Neural cell (in vitro differentiated cells): Measurements from ENCODE around the gene MUC5B.

Experiments
- EZH2 ChIP-seq: fragments of 200-600, 300-800 bp; shearing (Covaris generic), sonication (generic); IDR thresholded peaks from 2 replicates; pipeline ENCODE4 v1.6.1; 2014; ENCODE audit warnings: antibody characterized with exemption, low read length, borderline replicate concordance, mild to moderate bottlenecking; ENCODE audit not compliant: insufficient read depth, poor library complexity, severe bottlenecking
- POLR2AphosphoS5 ChIP-seq: IDR thresholded peaks from 2 replicates; pipeline ENCODE4 v1.6.1; 2012
- TF ChIP-seq, protein P1 (sequence below): fragments of 450-650 bp; IDR thresholded peaks from 2 replicates; pipeline ENCODE4 v1.5.1; 2014; ENCODE audit warnings: antibody characterized with exemption, mild to moderate bottlenecking, moderate library complexity; ENCODE audit not compliant: poor library complexity, severe bottlenecking

- TF ChIP-seq, protein P1, sequence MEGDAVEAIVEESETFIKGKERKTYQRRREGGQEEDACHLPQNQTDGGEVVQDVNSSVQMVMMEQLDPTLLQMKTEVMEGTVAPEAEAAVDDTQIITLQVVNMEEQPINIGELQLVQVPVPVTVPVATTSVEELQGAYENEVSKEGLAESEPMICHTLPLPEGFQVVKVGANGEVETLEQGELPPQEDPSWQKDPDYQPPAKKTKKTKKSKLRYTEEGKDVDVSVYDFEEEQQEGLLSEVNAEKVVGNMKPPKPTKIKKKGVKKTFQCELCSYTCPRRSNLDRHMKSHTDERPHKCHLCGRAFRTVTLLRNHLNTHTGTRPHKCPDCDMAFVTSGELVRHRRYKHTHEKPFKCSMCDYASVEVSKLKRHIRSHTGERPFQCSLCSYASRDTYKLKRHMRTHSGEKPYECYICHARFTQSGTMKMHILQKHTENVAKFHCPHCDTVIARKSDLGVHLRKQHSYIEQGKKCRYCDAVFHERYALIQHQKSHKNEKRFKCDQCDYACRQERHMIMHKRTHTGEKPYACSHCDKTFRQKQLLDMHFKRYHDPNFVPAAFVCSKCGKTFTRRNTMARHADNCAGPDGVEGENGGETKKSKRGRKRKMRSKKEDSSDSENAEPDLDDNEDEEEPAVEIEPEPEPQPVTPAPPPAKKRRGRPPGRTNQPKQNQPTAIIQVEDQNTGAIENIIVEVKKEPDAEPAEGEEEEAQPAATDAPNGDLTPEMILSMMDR = no peak
- TF ChIP-seq POLR2AphosphoS5 (no peak), EZH2 (no peak)
Observed at GRCh38 chr11:1209371-1210057, 13.4 kb upstream of the MUC5B start.
